HEK293T (cell line): ENCODE results near the gene CHCHD5.

ENCODE experiments used
- CTCF ChIA-PET: fragments of 350-600 bp; formaldehyde crosslinking; extraction: SDS; loops from one replicate; lab custom pipeline; 2021; ENCODE audit warnings: antibody characterized with exemption, inconsistent platforms; lab: Yijun Ruan, JAX
- POLR2A ChIA-PET: fragments of 350-600 bp; formaldehyde crosslinking; extraction: SDS; loops from one replicate; lab custom pipeline; 2020; ENCODE audit warnings: antibody characterized with exemption, inconsistent platforms; lab: Yijun Ruan, JAX
- DNase-seq: peaks from one replicate; pipeline ENCODE4 v3.0.0; 2012; ENCODE audit warnings: mixed read lengths; ENCODE audit errors: extremely low spot score
- ARNT ChIP-seq: fragments of 450-650 bp; IDR thresholded peaks from 2 replicates; pipeline ENCODE4 v1.6.1; 2017; ENCODE audit warnings: mild to moderate bottlenecking
- BHLHE40 ChIP-seq: fragments of 450-650 bp; IDR thresholded peaks from 2 replicates; pipeline ENCODE4 v1.6.1; 2016; ENCODE audit warnings: mild to moderate bottlenecking, moderate library complexity, borderline replicate concordance
- CTBP1 ChIP-seq: fragments of 450-650 bp; IDR thresholded peaks from 2 replicates; pipeline ENCODE4 v1.6.1; 2016; ENCODE audit warnings: borderline replicate concordance
- ELF4 ChIP-seq: fragments of 450-650 bp; IDR thresholded peaks from 2 replicates; pipeline ENCODE4 v1.6.1; 2017; ENCODE audit warnings: antibody characterized with exemption
- FOXA1 ChIP-seq: fragments of 450-650 bp; IDR thresholded peaks from 2 replicates; pipeline ENCODE4 v1.6.1; 2016; ENCODE audit warnings: mild to moderate bottlenecking
- FOXK2 ChIP-seq: fragments of 450-650 bp; IDR thresholded peaks from 2 replicates; pipeline ENCODE4 v1.6.1; 2016; ENCODE audit warnings: mild to moderate bottlenecking
- FOXM1 ChIP-seq: fragments of 450-650 bp; IDR thresholded peaks from 2 replicates; pipeline ENCODE4 v1.6.1; 2017; ENCODE audit warnings: mild to moderate bottlenecking, borderline replicate concordance
- HDGF ChIP-seq: fragments of 450-650 bp; IDR thresholded peaks from 2 replicates; pipeline ENCODE4 v1.6.1; 2017; ENCODE audit warnings: antibody characterized with exemption, borderline replicate concordance
- L3MBTL2 ChIP-seq: fragments of 450-650 bp; conservative IDR thresholded peaks from 2 replicates; pipeline ENCODE4 v1.6.1; 2016; ENCODE audit warnings: mild to moderate bottlenecking
- LEF1 ChIP-seq: fragments of 450-650 bp; IDR thresholded peaks from 2 replicates; pipeline ENCODE4 v1.6.1; 2017; ENCODE audit warnings: mild to moderate bottlenecking, borderline replicate concordance
- NFRKB ChIP-seq: fragments of 450-650 bp; IDR thresholded peaks from 2 replicates; pipeline ENCODE4 v1.6.1; 2016; ENCODE audit warnings: mild to moderate bottlenecking, moderate library complexity
- SP1 ChIP-seq: fragments of 450-650 bp; IDR thresholded peaks from 2 replicates; pipeline ENCODE4 v1.6.1; 2017
- SUZ12 ChIP-seq: fragments of 450-650 bp; IDR thresholded peaks from 2 replicates; pipeline ENCODE4 v1.6.1; 2016; ENCODE audit warnings: mild to moderate bottlenecking
- TARDBP ChIP-seq: fragments of 450-650 bp; IDR thresholded peaks from 2 replicates; pipeline ENCODE4 v1.6.1; 2016
- ZNF384 ChIP-seq: fragments of 450-650 bp; IDR thresholded peaks from 2 replicates; pipeline ENCODE4 v1.6.1; 2016
- TF ChIP-seq, protein P1 (sequence below): fragments of 450-650 bp; IDR thresholded peaks from 2 replicates; pipeline ENCODE4 v1.6.1; 2016

CHCHD5 gene

DNA sequence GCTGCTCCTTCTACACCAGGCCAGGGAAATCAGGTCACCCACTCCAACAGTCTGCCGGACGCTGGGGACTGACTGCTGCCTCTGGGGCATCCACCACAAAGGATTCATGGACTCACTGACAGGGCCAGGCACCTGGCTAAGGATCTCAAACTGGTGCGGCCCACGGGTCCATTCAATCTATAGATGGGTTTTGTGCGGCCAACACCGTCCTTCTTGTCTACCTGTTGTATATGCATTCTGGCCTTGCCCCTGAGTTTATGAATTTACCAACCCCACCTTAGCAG lies 50.4 kb downstream of the CHCHD5 start:
- no peak for DNase-seq

DNA sequence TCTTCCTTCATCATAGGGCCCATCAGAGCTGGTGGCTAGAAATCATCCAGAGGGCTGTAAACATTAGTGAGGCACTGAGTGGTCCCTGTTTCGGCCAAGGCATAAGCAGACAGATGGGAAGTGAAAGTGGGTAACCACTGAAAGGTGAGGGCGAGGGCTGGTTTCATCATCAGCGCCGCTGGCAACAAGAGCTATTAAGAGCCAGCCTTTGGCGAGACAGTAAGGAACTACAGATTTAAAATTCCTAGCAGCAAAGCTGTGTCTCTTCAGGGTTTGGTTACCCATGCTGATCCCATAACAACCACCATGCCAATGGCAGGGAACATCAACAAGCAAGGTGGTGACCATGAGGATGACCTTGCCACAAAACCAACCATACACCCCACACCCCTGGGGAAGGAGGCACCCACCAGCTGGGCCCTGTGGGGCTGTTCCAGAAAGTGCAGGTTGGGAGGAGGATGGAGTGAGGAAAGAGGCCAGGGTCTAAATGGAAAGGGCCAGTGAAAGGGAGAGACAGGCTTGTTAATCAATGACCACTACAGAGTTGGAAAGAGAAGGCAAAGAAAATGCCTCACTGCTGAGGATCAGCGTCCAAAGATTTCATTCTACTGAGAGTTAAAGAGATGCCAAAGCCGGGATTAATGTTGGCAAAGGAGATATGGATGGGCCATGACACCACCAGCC lies 52.3 kb downstream of the CHCHD5 start:
- CTCF ChIA-PET, result no interaction called here
- POLR2A ChIA-PET, result no interaction called here
- TF ChIP-seq ARNT, result no peak
- TF ChIP-seq CTBP1, result no peak
- TF ChIP-seq TARDBP, result no peak
- TF ChIP-seq ELF4, result no peak
- TF ChIP-seq ZNF384, result no peak
- no peak for TF ChIP-seq NFRKB
- no peak for TF ChIP-seq BHLHE40
- TF ChIP-seq LEF1, result no peak
- no peak for TF ChIP-seq SP1
- no peak for TF ChIP-seq L3MBTL2
- TF ChIP-seq, protein P1, sequence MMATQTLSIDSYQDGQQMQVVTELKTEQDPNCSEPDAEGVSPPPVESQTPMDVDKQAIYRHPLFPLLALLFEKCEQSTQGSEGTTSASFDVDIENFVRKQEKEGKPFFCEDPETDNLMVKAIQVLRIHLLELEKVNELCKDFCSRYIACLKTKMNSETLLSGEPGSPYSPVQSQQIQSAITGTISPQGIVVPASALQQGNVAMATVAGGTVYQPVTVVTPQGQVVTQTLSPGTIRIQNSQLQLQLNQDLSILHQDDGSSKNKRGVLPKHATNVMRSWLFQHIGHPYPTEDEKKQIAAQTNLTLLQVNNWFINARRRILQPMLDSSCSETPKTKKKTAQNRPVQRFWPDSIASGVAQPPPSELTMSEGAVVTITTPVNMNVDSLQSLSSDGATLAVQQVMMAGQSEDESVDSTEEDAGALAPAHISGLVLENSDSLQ, result no peak
- TF ChIP-seq FOXK2, result no peak
- no peak for TF ChIP-seq HDGF
- TF ChIP-seq FOXA1, result no peak
- no peak for TF ChIP-seq SUZ12
- TF ChIP-seq FOXM1, result no peak
- no peak for DNase-seq

More for the DNA sequence above, 50.4 kb downstream of the CHCHD5 start:
- ChIA-PET CTCF (no interaction called here), POLR2A (interaction anchor here (1.2 to 4.5 kb wide), 2 partner anchors 10 to 34 kb away, joined by 4 to 29 read pairs; partner anchors contain the start of gene SLC20A1)
- TF ChIP-seq FOXM1 (no peak), ELF4 (no peak), FOXA1 (no peak), LEF1 (no peak), L3MBTL2 (no peak), SUZ12 (no peak), NFRKB (no peak), BHLHE40 (no peak), FOXK2 (no peak), ZNF384 (no peak), CTBP1 (no peak), HDGF (no peak)
- TF ChIP-seq, protein P1, result no peak

DNA sequence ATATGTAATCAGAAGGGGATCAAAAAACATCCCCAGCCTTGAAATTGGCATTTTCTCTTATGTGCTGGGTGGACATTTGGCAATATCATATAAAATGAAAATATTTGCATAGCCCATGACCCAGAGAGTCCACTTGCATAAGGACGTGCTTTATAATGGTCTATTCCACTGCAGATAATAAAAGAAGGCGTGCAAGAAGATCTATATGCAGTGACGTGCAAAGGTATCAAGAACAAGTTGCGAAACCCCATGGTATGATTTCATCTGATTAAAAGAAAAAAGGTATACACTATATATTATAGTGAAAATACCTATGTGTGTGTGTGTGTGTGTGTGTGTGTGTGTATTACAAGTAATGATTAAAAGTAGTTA lies 52.9 kb downstream of the CHCHD5 start:
- CTCF ChIA-PET, result no interaction called here
- DNase-seq, result no peak
- TF ChIP-seq ARNT (no peak), TARDBP (no peak), BHLHE40 (no peak), FOXK2 (no peak), ELF4 (no peak), HDGF (no peak), SUZ12 (no peak), LEF1 (no peak), FOXM1 (no peak), L3MBTL2 (no peak), ZNF384 (no peak), SP1 (no peak), CTBP1 (no peak), FOXA1 (no peak), NFRKB (no peak)
- TF ChIP-seq, protein P1, result no peak
- POLR2A ChIA-PET, result no interaction called here
